ENCODE data around the gene TRPM1. TPM values are rescaled to one million over a fixed set of nuclear protein-coding genes. Genes with fewer than 3 reads are reported as not detected.

TRPM1 gene
- total and polyA plus RNA-seq, 2 donors (not counting 1 experiment from before 2014, with no cell fraction given) = not detected

- Histone ChIP-seq H3K9me3 (ENCODE audit: control insufficient read depth, insufficient read depth, low read depth, low read length) (no peaks in the 10 kb centered on the region), H3K9ac (ENCODE audit: insufficient read depth, low read length) (peak overlapping the region; percentile 87), H3K79me2 (ENCODE audit: control insufficient read depth, insufficient read depth, low read length) (peaks cover 24% of the 10 kb centered on the region), H3K4me2 (ENCODE audit: extremely low read depth, insufficient read depth, low read length) (peak overlapping the region; percentile 94), H3K27me3 (ENCODE audit: control insufficient read depth, insufficient read depth, low read length) (no peaks in the 10 kb centered on the region), H3K27ac (ENCODE audit: insufficient read depth, low read length) (peak overlapping the region; percentile 86), H4K20me1 (ENCODE audit: control insufficient read depth, extremely low read depth, insufficient read depth, low read length) (no peaks in the 10 kb centered on the region), H3K36me3 (ENCODE audit: control insufficient read depth, insufficient read depth, low read length) (no peaks in the 10 kb centered on the region), H3K4me3 (replicated peaks in 1 of 4; ENCODE audit: control extremely low read depth in 1 of 4, insufficient read depth in 1 of 4, low read depth in 3 of 4, low read length in 4 of 4) (peak overlapping the region; percentile 67 to 87 (median 80)), H2AFZ (ENCODE audit: low read length) (peak overlapping the region; percentile 81), H3K4me1 (ENCODE audit: control insufficient read depth, extremely low read depth, insufficient read depth, low read length) (no peaks in the 10 kb centered on the region)
- no peak for TF ChIP-seq CTCF (conservative IDR thresholded peaks at IDR 0.05 in 1 of 2, IDR thresholded peaks at IDR 0.05 in 1 of 2; ENCODE audit: low read depth in 1 of 2, low read length in 2 of 2)
- TF ChIP-seq EZH2 (IDR thresholded peaks at IDR 0.05; ENCODE audit: low read length, missing control alignments) = no peak
- no peak for DNase-seq (ENCODE audit: low read depth in 2 of 2)
Observed at GRCh38 chr15:30992249-30992864, 109.2 kb downstream of the TRPM1 start.

GRCh38 chr15:30991255-30992235 is 110.0 kb downstream of the TRPM1 start, which contains the start of gene MTMR10:
Gene MTMR10, minus strand, starts transcription at chr15:30991628. Its CDS starts 122 bp downstream, at chr15:30991506.
- Histone ChIP-seq H3K4me1 (ENCODE audit: control insufficient read depth, extremely low read depth, insufficient read depth, low read length) (no peaks in the 10 kb centered on the region), H4K20me1 (ENCODE audit: control insufficient read depth, extremely low read depth, insufficient read depth, low read length) (no peaks in the 10 kb centered on the region), H2AFZ (ENCODE audit: low read length) (peak within 1 kb of the TSS; percentile 81), H3K79me2 (ENCODE audit: control insufficient read depth, insufficient read depth, low read length) (peaks cover 30% of the 10 kb centered on the region), H3K27me3 (ENCODE audit: control insufficient read depth, insufficient read depth, low read length) (no peaks in the 10 kb centered on the region), H3K9me3 (ENCODE audit: control insufficient read depth, insufficient read depth, low read depth, low read length) (no peaks in the 10 kb centered on the region), H3K9ac (ENCODE audit: insufficient read depth, low read length) (peak within 1 kb of the TSS; percentile 87), H3K4me2 (ENCODE audit: extremely low read depth, insufficient read depth, low read length) (peak within 1 kb of the TSS; percentile 94), H3K27ac (ENCODE audit: insufficient read depth, low read length) (peak within 1 kb of the TSS; percentile 86), H3K4me3 (replicated peaks in 1 of 4; ENCODE audit: control extremely low read depth in 1 of 4, insufficient read depth in 1 of 4, low read depth in 3 of 4, low read length in 4 of 4) (peak within 1 kb of the TSS; percentile 67 to 87 (median 80)), H3K36me3 (ENCODE audit: control insufficient read depth, insufficient read depth, low read length) (peaks cover 3% of the 10 kb centered on the region)
- no peak for TF ChIP-seq EZH2 (IDR thresholded peaks at IDR 0.05; ENCODE audit: low read length, missing control alignments)
- peak in 1 of 2 donors; percentile 3 for TF ChIP-seq CTCF (conservative IDR thresholded peaks at IDR 0.05 in 1 of 2, IDR thresholded peaks at IDR 0.05 in 1 of 2; ENCODE audit: low read depth in 1 of 2, low read length in 2 of 2)
- DNase-seq (ENCODE audit: low read depth in 2 of 2) = peak; percentile 76 to 79

All from fibroblast of lung (primary cell).